GM12878 (cell line): ENCODE results near the gene PROSER2. TPM values are rescaled to one million over a fixed set of nuclear protein-coding genes. Genes with fewer than 3 reads are reported as not detected.

Source experiments
- ATAC-seq: fragments of 200-7000 bp; cut with Tn5 transposase; 3 replicates; pipeline ENCODE4 v1.9.1; 2020; ENCODE audit warnings: mild to moderate bottlenecking, moderate library complexity
- BruUV-seq: library from RNA; stranded (reverse); fragments of 400-500 nt; replicated peaks from 2 replicates; lab custom pipeline; 2021; lab: Mats Ljungman, UMichigan
- CTCF ChIA-PET: fragments of 300-600 bp; sonication (Branson Sonifier 250); formaldehyde crosslinking; extraction: SDS; loops from one replicate; lab custom pipeline; 2021; ENCODE audit warnings: inconsistent platforms; lab: Yijun Ruan, JAX
- POLR2A ChIA-PET: fragments of 350-600 bp; formaldehyde crosslinking; extraction: SDS; loops from one replicate; lab custom pipeline; 2021; ENCODE audit warnings: inconsistent platforms; lab: Charles Lee
- RAD21 ChIA-PET: fragments of 300-600 bp; sonication (Branson Sonifier 250); formaldehyde crosslinking; loops from one replicate; lab custom pipeline; 2023; ENCODE audit warnings: antibody characterized with exemption; ENCODE audit not compliant: unreplicated experiment; lab: Charles Lee
- SMC1A ChIA-PET: fragments of 300-600 bp; sonication (Branson Sonifier 250); formaldehyde crosslinking; loops from one replicate; lab custom pipeline; 2023; ENCODE audit not compliant: unreplicated experiment, uncharacterized antibody; lab: Charles Lee
- DNase-seq: peaks from one replicate; pipeline ENCODE4 v3.0.0-alpha.2; 2011; ENCODE audit warnings: low read depth, low spot score
- FAIRE-seq: peaks from 3 replicates; lab custom pipeline; 2011; peaks lifted over from hg19 to GRCh38; lab: Jason Lieb, UNC
- H2AFZ ChIP-seq: 2 replicates; pipeline ENCODE4 v1.6.0; 2011; ENCODE audit warnings: low read depth, low read length, control low read depth; ENCODE audit not compliant: control insufficient read depth
- H3K27ac ChIP-seq: 2 replicates; pipeline ENCODE4 v1.5.1; 2011; ENCODE audit warnings: control low read depth; ENCODE audit not compliant: control insufficient read depth, insufficient read depth
- H3K27me3 ChIP-seq, 2 experiments: replicated peaks in 1 of 2; 2 replicates each; pipeline versions ENCODE4 v1.6.0 to v1.6.1; 2011; ENCODE audit warnings: low read length in 1 of 2; ENCODE audit not compliant: control insufficient read depth in 2 of 2, insufficient read depth in 2 of 2
- H3K36me3 ChIP-seq, 2 experiments: 2 replicates each; pipeline ENCODE4 v1.5.1; 2011; ENCODE audit warnings: low read length in 1 of 2; ENCODE audit not compliant: control insufficient read depth in 2 of 2, insufficient read depth in 2 of 2
- H3K4me1 ChIP-seq: 2 replicates; pipeline ENCODE4 v1.6.1; 2011; ENCODE audit warnings: mild to moderate bottlenecking, low read length, moderate library complexity, mixed read lengths; ENCODE audit not compliant: control insufficient read depth, insufficient read depth
- H3K4me2 ChIP-seq: 2 replicates; pipeline ENCODE4 v1.6.0; 2011; ENCODE audit warnings: control low read depth; ENCODE audit not compliant: control insufficient read depth, insufficient read depth
- H3K4me3 ChIP-seq: fragments of 200-600 bp; sonication (generic); 2 replicates; pipeline ENCODE4 v1.5.1; 2016
- H3K79me2 ChIP-seq: 2 replicates; pipeline ENCODE4 v1.6.0; 2011; ENCODE audit warnings: low read length; ENCODE audit not compliant: control insufficient read depth, insufficient read depth
- H3K9ac ChIP-seq: 2 replicates; pipeline ENCODE4 v1.8.0; 2011; ENCODE audit warnings: low read length, control low read depth, mixed read lengths; ENCODE audit not compliant: control insufficient read depth, insufficient read depth
- H3K9me3 ChIP-seq: replicated peaks from 3 replicates; pipeline ENCODE4 v1.5.1; 2011; ENCODE audit warnings: mild to moderate bottlenecking, low read length; ENCODE audit not compliant: control insufficient read depth, insufficient read depth
- H4K20me1 ChIP-seq: 2 replicates; pipeline ENCODE4 v1.6.0; 2011; ENCODE audit not compliant: control insufficient read depth, insufficient read depth
- CREB1 ChIP-seq: IDR thresholded peaks from 2 replicates; pipeline ENCODE4 v1.6.1; 2012; ENCODE audit warnings: low read depth, mild to moderate bottlenecking, inconsistent platforms
- IKZF1 ChIP-seq: fragments of 450-650 bp; conservative IDR thresholded peaks from 2 replicates; pipeline ENCODE4 v1.6.1; 2017; ENCODE audit warnings: antibody characterized with exemption, mild to moderate bottlenecking
- LARP7 ChIP-seq: fragments of 450-650 bp; IDR thresholded peaks from 2 replicates; pipeline ENCODE4 v1.6.1; 2017; ENCODE audit warnings: mild to moderate bottlenecking
- MLLT1 ChIP-seq: fragments of 450-650 bp; IDR thresholded peaks from 2 replicates; pipeline ENCODE4 v1.6.1; 2016; ENCODE audit warnings: mild to moderate bottlenecking
- MYB ChIP-seq: fragments of 150-350 bp; IDR thresholded peaks from 2 replicates; pipeline ENCODE4 v1.6.1; 2014; ENCODE audit warnings: mild to moderate bottlenecking, low read depth, low read length, borderline replicate concordance
- PAX5 ChIP-seq: IDR thresholded peaks from 2 replicates; pipeline ENCODE4 v1.6.1; 2011; ENCODE audit warnings: low read depth, low read length, borderline replicate concordance
- POU2F2 ChIP-seq: IDR thresholded peaks from 3 replicates; pipeline ENCODE4 v1.6.1; 2011; ENCODE audit warnings: low read depth, mild to moderate bottlenecking, low read length, borderline replicate concordance
- SKIL ChIP-seq: fragments of 450-650 bp; IDR thresholded peaks from 2 replicates; pipeline ENCODE4 v1.6.1; 2017; ENCODE audit warnings: mild to moderate bottlenecking, low read depth, inconsistent platforms; ENCODE audit not compliant: poor library complexity, severe bottlenecking
- SMAD1 ChIP-seq: fragments of 450-650 bp; IDR thresholded peaks from 2 replicates; pipeline ENCODE4 v1.6.1; 2018; ENCODE audit warnings: mild to moderate bottlenecking, low read depth; ENCODE audit not compliant: partially characterized antibody
- TCF12 ChIP-seq: IDR thresholded peaks from 2 replicates; pipeline ENCODE4 v1.6.1; 2011; ENCODE audit warnings: low read depth, mild to moderate bottlenecking, low read length
- WGBS: methylation state at CpG from one replicate; pipeline ENCODE4 v1.1.6; 2016; ENCODE audit warnings: low lambda C conversion rate; ENCODE audit not compliant: insufficient replicate concordance, insufficient coverage; ENCODE audit errors: missing lambda C conversion rate; 5-methylcytosine and 5-hydroxymethylcytosine counted together
- in situ Hi-C: fragments of 300-500 bp; cut with MboI; formaldehyde crosslinking; loops from 9 replicates; pipeline ENCODE4 v1.14.3; 2018; ENCODE audit warnings: mixed read lengths
- intact Hi-C: fragments of 100-400 bp; cut with micrococcal nuclease; formaldehyde crosslinking; loops from one replicate; pipeline ENCODE4 v1.14.2; 2022; ENCODE audit not compliant: unreplicated experiment
- polyA plus RNA-seq, 11 experiments: library from polyadenylated mRNA; depleted of rRNA in 4 of 11; unstranded in 6 of 11; stranded (reverse) in 5 of 11; fragments of >200 nt; fragmentation: Nextera tagmentation in 4 of 11; fragmentation: Illumina TruSeq in 1 of 11; extraction: Ambion mirVana in 4 of 11; extraction: Trizol in 1 of 11; gene quantifications; 1 replicate in 1 of 11; 2 replicates in 10 of 11; pipeline versions ENCODE4 v1.2.1 to v1.2.3, GENCODE V29; 2011 to 2016; ENCODE audit warnings: inconsistent platforms in 2 of 11, missing spikeins in 2 of 11, low read depth in 1 of 11
- total RNA-seq, 4 experiments: library from RNA; depleted of rRNA in 3 of 4; stranded (reverse); fragments of >200 nt in 3 of 4; fragmentation: Illumina TruSeq in 1 of 4; extraction: Trizol in 1 of 4; gene quantifications; 2 replicates each; pipeline versions ENCODE4 v1.2.1 to v1.2.3, GENCODE V29; 2013 to 2021
- TF ChIP-seq, protein P1 (sequence below): fragments of 150-350 bp; IDR thresholded peaks from 2 replicates; pipeline ENCODE4 v1.6.1; 2014; ENCODE audit warnings: mild to moderate bottlenecking, low read depth, low read length
- TF ChIP-seq, protein P2 (sequence below): fragments of 450-650 bp; IDR thresholded peaks from 2 replicates; pipeline ENCODE4 v1.6.1; 2017; ENCODE audit warnings: borderline replicate concordance

Gene PROSER2
- total and polyA plus RNA-seq, 10 of the 15 experiments (the other 5 are each of a cell fraction or from before 2014, with no cell fraction given), result 0.04 to 0.25 (median 0.07) TPM; not detected in 6

DNA sequence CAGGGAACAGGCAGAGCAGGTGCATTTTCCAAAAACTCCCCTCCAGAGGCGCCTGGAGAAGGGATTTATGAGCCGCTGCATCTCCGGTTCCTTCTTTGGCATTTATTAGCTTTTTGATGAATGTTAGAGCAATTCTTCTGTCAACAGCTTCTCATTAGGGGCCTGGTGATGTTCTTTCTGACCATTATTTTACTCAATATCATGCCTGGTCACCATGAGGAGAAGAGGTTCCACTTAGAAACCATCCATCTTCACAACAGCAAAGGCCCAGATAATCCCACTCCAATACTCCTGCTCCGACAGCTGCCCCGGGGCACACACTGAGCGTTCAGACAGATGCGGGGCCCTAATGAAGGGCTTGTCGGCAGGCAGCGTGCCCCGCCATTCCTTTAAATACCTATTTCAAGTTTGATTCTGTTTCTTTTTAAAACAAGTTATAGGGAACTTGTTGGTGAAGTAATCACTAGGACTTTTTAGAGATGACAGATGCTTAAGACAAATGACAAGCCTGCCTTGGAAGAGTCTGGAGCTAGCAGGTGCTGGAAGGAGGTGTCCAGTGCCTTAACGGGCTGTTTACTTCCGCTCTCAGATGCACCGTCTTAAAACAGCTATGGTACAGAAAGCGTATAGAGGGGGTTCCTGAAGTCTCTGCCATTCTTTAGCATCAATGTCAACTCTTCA lies 49.3 kb upstream of the PROSER2 start:
- ATAC-seq (no peak), DNase-seq (no peak), FAIRE-seq (no peak)
- in situ Hi-C loops (no loop called here), intact Hi-C loops (no loop called here)
- no peaks in the 10 kb centered on the region; a peak in 1 of 4 replicates for H3K27me3 ChIP-seq
- H3K4me1 ChIP-seq, result no peaks in the 10 kb centered on the region
- ChIA-PET POLR2A (no interaction called here), RAD21 (interaction anchor here (0.6 kb wide), 1 partner anchor 283 kb away, joined by 4 read pairs; no protein-coding TSS in a partner anchor), CTCF (interaction anchor here (1.3 to 1.5 kb wide), 2 partner anchors 9 to 47 kb away, joined by 4 to 8 read pairs; no protein-coding TSS in a partner anchor), SMC1A (interaction anchor here (0.9 kb wide), 1 partner anchor 269 kb away, joined by 3 read pairs; no protein-coding TSS in a partner anchor)
- no peaks in the 10 kb centered on the region for H3K79me2 ChIP-seq
- H4K20me1 ChIP-seq, result no peaks in the 10 kb centered on the region
- no peak overlapping the region for H3K4me2 ChIP-seq
- H3K27ac ChIP-seq, result no peak overlapping the region
- no peak overlapping the region for H3K4me3 ChIP-seq
- 63% methylated on average over 14 of the region's 14 CpGs for WGBS
- H2AFZ ChIP-seq, result no peak overlapping the region
- no peak overlapping the region for H3K9ac ChIP-seq
- H3K36me3 ChIP-seq, result no peaks in the 10 kb centered on the region
- no TSS peak for BruUV-seq
- H3K9me3 ChIP-seq, result no peaks in the 10 kb centered on the region; the same call in 2 of the 3 replicates
- TF ChIP-seq LARP7 (no peak), POU2F2 (no peak), PAX5 (no peak), IKZF1 (no peak), SMAD1 (no peak), TCF12 (no peak), CREB1 (no peak), MLLT1 (no peak), SKIL (no peak), MYB (no peak)
- TF ChIP-seq, protein P1, sequence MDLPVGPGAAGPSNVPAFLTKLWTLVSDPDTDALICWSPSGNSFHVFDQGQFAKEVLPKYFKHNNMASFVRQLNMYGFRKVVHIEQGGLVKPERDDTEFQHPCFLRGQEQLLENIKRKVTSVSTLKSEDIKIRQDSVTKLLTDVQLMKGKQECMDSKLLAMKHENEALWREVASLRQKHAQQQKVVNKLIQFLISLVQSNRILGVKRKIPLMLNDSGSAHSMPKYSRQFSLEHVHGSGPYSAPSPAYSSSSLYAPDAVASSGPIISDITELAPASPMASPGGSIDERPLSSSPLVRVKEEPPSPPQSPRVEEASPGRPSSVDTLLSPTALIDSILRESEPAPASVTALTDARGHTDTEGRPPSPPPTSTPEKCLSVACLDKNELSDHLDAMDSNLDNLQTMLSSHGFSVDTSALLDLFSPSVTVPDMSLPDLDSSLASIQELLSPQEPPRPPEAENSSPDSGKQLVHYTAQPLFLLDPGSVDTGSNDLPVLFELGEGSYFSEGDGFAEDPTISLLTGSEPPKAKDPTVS, result no peak
- TF ChIP-seq, protein P2, sequence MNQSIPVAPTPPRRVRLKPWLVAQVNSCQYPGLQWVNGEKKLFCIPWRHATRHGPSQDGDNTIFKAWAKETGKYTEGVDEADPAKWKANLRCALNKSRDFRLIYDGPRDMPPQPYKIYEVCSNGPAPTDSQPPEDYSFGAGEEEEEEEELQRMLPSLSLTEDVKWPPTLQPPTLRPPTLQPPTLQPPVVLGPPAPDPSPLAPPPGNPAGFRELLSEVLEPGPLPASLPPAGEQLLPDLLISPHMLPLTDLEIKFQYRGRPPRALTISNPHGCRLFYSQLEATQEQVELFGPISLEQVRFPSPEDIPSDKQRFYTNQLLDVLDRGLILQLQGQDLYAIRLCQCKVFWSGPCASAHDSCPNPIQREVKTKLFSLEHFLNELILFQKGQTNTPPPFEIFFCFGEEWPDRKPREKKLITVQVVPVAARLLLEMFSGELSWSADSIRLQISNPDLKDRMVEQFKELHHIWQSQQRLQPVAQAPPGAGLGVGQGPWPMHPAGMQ, result no peak
